Activated CD4-positive, alpha-beta T cell treated with anti-CD3 and anti-CD28 coated beads, Interleukin-2, amount 50 U/mL, for 16 hours (primary cell): Measurements from ENCODE around the gene IL3.

Experiments
- DNase-seq: peaks from one replicate; pipeline ENCODE4 v3.0.0-alpha.2; 2020

Gene IL3, protein sequence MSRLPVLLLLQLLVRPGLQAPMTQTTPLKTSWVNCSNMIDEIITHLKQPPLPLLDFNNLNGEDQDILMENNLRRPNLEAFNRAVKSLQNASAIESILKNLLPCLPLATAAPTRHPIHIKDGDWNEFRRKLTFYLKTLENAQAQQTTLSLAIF

DNA sequence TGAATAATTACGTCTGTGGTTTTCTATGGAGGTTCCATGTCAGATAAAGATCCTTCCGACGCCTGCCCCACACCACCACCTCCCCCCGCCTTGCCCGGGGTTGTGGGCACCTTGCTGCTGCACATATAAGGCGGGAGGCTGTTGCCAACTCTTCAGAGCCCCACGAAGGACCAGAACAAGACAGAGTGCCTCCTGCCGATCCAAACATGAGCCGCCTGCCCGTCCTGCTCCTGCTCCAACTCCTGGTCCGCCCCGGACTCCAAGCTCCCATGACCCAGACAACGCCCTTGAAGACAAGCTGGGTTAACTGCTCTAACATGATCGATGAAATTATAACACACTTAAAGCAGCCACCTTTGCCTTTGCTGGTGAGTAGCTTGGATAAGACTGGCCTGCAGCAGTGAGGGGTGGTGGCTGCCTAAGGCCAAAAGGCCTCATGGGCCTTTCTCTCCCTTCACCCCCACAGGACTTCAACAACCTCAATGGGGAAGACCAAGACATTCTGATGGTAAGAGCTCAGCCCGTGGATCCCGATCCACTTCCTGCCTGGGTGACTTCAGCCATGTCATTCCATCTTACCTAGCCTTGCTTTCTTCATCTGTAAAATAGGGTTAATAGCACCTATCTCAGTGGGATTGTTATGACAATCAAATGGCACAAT, at the start of gene IL3:
Gene IL3 (plus strand): TSS at position 155 of the 661 bp plus-strand sequence. CDS start 52 bp downstream, at position 207.
- no peak for DNase-seq

DNA sequence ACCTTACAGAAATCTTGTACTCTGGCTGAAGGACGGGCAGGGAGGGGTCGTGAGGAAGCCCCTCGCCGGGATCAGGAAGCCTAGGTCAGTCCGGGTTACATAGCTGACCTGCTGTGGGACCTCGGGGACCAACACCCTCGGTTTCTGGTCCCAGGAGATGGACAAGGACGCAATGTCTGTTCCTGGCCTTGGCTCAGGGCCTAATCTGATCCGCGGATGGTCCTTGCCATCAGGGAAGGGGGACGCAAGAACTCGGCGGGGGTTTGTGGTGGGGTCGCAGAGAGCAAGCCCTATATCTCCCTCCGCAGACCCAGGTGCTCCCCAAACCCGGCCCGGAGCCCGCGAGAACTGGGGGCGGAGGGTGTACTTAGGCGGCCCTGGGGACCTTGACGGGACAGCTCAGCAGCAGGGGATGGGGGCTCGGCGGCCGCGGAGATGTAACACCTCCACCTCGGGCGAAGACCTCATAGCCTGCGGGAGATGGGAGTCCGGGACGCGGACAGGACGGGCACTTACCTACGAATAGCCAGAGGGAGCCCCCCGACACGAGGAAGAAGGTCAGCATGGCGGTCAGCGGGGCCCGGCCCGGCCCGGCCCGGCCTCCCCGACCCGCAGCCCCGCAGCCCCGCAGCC, 49.4 kb upstream of the IL3 start:
- no peak for DNase-seq

GRCh38 chr5:132011622-132012343, 48.7 kb upstream of the IL3 start, which contains the start of gene ACSL6:
Gene ACSL6 (minus strand): TSS chr5:132011658. CDS start chr5:132011553, 105 bp downstream.
- DNase-seq, result no peak

GRCh38 chr5:132012371-132013005, 48.0 kb upstream of the IL3 start:
- no peak for DNase-seq

DNA sequence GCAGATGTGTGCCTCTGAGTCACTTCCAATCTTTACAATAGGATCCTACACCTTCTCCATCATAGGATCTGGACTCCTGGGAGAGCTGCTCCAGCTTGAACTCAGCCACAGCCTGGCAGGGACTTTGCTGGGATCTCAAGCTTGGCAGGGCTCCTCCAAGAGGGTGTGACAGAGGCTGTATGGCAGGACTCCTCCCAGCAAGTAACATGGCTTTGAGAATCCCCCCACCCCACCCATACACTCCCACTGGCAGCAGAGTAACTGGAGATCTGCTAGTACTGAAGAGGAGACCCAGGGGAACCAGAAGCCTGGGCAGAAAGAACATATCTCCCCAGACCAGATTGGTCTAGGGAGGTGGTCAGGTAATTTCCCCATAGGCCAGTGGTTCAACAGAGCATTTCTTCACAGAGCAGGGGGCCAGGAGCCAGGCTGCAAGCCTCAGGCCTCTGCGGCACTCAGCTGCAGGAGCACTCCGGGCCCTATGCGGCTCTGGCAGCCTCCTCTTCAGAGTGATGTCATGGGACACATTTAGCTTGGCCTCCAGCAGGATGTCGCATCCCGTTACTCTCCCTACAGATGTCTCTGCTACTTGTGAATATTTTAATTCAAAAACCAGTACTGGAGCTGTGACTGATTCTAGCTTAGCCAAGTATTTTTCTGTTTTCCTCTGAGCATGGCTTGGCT, 47.3 kb upstream of the IL3 start:
- no peak for DNase-seq

GRCh38 chr5:132013711-132014110, 46.7 kb upstream of the IL3 start:
- DNase-seq, result no peak

DNA sequence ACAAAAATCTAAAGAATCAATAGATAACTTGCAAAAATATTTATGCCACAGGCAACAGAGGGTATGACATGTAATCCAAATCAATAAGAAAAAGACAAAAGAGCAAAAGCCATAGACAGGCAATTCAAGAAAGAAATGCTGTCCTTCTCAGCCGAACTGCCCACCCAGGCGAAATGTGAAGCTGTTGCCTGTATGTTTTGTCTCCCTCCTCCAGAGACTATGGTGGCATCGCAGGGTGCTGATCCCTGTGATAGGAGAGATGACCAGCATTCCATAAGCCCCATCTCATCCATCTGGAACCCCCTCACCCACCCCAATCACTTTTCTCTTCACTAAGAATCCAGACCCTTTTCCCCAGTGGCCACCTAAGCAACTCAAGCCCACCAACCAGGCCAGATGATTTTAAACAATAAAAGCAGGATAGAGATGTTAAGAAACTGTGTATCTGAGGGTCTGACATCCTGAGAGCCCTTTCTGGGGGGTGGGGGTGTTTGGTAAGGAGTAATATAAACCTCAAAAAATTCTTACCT, 43.7 kb upstream of the IL3 start:
- DNase-seq, result no peak

- DNase-seq, result no peak
These were observed 43.1 kb upstream of the IL3 start for GRCh38 chr5:132017316-132017715.

DNA sequence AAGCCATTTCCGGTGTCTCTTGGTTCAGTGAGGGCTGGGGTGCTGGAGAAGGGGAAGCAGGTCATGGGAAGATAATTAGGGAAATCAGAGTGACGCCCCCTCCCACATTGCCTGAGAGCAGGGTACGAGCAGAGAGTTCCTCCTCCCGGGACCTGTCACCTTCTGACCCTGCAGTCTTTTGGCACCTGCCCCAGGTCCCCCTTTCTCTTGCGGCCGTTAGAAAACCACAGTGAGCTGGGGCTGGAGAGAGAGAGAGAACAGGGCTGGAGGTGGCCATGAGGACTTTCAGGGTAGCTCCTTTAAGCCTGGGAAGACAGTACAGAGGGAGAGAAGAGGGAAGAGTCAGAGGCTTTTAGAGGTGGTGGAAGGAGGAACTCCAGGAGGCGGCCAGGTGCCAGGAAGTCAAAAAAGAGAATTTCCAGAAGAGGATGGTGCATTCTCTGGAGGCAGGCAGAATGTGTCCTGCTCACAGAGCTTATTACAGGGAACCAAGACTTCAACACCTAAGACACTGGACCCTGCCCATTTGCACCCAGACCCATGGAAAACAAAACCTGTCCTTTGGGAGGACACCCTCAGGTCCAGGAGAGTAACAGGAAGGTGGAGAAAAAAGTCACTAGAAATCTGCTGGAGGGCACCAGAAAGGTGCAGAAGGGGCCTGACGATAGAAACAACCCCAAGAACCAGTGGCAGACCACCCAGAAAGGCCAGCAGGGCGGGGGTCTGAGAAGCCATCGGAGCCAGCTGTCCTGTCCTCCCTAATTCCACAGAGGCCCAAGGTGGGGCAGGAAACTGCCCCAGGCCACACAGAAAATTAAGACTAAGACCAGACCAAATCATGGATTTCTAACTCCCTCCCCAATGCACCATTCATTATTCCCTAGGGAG, 42.5 kb upstream of the IL3 start:
- DNase-seq, result no peak

GRCh38 chr5:132019337-132019736, 41.1 kb upstream of the IL3 start:
- DNase-seq, result no peak

DNA sequence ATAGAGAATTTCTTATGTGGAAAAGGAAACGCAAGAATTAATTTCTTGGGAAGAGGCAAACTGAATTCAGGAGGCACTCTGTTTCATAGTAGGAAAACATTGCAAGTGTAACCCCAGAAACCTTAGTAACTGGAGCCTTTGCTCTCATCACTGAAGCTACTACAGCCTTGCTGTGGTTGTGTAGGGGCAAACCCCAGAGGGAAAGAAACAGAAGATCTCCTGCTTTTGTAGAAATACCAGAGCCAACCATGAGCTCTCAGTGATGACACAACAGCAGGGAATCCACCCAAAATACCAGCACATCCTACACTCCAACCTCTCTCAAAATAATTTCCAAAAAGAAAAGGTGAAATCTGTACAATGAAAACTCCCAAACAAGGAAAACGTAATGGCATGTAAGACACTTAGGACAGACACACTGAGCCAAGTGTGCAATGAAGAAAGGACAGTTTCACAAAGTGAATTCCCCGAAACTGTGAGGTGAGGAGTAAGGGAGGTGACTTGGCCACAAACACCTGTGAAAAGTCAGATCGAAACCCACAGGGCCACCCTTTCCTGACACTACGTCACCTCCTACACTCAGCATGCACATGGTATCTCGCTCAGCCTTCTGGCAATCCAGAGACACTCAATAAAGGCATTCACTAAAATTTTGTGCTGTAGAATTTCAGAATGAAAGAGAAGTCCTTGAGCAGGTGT, 40.4 kb upstream of the IL3 start:
- peak; percentile 94 for DNase-seq

- peak; percentile 12 for DNase-seq
These were observed 39.7 kb upstream of the IL3 start for GRCh38 chr5:132020568-132021339.

DNA sequence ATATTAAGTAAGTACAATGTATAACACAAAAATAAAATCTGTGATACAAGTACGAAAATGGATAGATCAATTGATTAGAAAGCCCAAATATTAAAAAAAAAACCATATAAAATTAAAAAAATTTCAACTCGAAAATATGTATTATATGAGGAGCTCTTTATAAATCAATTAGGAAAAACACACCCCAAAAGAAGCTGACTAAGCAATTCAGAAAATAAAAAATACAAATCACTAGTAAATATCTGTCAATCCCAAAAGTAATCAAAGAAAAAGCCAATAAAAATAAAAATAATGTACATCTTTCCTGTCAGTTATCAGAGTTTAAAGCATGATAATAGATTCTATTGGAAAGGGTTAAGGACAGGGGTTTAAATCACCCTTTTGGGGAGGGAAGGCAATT, 38.8 kb upstream of the IL3 start:
- DNase-seq, result no peak

- no peak for DNase-seq
These were observed 37.7 kb upstream of the IL3 start for GRCh38 chr5:132022737-132023136.

DNA sequence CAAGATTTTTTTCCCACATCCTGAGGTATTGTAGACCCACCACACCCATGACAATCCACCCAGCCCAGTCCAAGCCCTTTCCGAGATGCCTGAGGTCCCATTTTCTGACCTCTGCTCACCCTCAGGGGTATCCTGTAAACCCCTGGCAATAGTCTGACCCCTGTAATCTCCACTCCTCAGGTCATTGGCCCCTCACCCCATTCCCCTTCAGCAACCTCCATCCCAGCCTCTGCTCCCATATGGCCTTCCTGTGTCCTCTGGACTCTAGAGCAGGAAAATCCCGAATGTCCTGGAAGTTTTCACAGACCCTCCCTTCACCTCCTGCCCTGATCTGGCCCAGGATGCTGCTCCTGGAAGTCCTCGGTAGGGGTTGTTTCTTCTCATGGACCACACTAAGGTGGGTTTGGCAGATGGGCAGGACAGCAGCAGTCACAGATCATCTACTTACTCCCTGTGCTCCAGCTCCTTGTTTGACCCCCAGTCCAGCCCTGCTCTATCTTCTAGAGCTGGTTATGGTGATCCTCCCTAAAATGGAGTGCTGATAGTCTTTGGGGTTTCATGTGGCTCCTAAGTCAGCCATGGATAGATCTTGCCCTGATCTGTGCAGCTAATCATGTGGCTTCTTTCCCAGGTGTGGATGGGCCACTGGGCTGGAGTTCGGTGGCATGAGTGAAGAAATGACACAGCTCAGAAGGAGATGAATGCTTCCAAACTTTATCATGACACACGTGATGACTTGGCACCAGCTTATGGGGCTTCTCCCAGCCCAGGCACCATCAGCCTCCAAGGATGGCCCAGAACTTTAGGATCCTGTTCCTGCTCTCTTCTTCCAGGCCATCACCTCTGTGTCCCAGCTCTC, 37.0 kb upstream of the IL3 start:
- no peak for DNase-seq

- no peak for DNase-seq
These were observed 36.4 kb upstream of the IL3 start for GRCh38 chr5:132024117-132024435.

DNA sequence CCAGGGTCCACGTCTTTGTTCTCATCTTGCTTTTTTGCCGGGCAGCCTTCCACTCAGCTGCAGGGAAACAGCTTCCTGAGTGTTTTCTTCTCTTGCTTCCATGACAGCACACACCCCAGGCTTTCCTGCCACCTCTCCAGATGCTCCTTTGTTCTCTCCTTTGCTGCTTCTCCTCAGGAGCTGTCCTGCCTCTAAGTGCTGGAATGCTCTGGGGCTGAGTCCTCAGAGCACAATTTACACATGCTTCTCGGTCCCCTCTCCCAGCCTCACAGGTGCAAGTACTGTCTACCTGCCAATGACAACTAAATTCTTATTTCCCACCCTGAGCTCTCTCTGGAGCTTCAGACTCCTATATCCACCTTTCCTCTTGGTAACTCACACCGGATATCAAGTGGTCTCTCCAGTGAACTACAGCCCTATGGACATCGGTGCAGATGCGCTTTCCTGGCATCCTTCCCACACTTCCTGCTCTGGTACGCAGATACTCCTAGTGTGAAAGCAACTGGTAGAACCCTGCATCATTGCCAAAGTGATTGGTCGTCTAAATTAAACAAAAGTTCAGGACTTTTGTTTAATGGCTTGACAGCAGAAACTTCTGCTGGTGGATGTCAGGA, 35.6 kb upstream of the IL3 start:
- no peak for DNase-seq

DNA sequence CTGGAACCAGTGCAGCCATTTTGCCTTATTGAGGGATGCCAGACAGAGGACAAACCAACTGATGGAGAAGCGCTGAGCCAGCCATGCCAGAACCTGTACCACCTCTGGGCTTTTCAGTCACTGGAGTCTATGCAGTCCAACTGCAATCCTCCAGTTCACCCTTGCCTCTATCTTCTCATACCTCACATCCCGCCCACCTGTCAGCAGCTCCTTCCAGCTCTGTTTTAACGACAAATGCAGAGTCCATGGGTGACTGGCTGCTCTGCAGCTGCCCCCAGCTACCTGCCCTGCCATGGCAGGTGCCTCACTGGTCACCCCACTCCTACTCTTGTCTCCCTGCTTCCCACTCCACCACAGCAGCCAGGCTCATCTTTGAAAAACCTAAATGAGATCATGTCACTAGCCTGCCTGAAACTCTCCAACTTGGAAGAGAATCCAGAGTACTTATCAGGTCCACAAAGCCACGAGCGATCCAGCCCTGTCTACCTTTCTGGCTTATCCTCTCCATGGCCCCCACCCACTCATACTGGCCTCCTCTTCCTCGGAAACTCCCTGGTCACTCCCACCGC, 35.0 kb upstream of the IL3 start:
- DNase-seq, result no peak
